Fibroblast of peridontal ligament (primary cell): ENCODE data around the gene SFT2D1.

Source experiments
- DNase-seq: peaks from one replicate; pipeline ENCODE4 v3.0.0-alpha.2; 2010; ENCODE audit errors: extremely low read depth

The SFT2D1 gene

DNA sequence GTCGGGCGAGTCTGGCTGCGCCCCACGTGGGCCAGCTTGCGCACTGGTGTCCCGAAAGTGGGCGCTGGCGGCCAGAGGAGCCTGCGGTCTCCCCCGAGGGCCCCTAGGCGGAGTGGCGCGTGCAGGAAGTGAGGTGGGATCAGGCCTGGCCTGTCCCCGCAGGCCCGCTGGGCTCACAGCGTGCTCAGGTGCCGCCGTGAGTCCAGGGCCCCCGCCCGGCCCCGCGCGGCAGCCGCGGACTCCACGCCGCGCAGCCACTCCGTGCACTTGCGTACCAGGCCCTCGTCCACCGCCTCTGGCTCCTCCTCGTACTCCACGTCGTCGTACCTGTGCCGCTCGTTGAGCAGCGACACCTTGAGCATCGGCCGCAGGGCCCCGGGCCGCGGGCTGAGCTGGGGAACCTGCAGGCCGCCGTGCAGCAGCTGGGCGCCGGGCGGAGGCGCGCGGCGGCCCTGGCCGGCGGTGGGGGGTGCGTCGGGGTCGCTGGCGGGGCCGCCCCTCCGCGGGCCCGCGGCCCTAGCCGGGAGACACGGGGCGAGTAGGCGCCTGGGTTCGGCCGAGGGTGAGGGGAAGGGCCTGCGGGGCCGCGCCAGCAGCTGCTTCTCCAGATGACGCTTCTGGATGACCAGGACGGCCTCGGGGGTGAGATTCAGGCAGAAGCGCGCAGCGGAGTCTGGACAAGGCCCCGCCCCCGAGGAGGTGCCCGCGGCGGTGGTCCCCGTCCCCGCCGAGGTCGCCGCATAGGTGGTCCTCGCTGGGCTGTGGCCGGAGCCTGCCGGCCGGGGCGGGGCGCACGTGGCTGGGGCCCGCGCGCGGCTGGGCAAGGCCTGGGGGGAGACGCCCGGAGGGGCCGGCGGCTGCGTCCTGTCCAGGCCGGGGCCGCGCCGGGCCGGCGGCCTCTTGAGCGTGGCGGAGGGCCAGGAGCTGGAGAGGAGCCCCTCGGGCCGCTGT is 35.0 kb downstream of the SFT2D1 start:
- no peak for DNase-seq

DNA sequence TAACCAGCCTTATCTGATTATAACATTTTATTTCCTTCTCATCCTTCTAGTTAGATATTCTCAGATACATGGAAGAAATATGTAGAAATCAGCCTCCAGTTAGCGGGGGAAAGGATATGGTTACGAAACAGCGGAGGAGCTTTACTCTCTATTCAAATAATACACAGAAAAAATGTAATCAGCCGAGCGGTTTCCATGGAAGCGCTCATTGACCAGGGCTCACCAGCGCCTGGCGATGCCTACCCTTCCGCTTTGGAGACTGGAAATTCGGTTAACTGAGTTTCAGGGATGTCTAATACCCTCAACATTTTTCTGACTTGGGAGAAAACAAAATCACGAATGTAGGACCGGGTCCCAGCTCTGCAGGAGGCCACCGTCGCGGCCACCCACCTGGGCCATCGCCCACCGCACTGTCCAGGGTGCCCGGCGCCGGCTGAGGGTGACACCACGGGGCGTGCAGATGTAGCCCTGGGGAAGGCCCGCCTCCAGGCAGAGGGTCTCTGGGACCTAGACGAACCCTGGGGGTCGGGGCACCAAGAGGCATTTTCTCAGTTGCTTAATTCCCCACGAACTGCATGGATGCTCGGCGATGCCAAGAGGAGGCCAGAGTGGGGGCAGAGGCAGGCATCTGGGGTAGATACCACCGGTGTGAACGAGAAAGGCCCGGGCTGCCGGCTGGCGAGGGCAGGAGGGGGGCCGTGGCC is 35.8 kb downstream of the SFT2D1 start:
- no peak for DNase-seq

DNA sequence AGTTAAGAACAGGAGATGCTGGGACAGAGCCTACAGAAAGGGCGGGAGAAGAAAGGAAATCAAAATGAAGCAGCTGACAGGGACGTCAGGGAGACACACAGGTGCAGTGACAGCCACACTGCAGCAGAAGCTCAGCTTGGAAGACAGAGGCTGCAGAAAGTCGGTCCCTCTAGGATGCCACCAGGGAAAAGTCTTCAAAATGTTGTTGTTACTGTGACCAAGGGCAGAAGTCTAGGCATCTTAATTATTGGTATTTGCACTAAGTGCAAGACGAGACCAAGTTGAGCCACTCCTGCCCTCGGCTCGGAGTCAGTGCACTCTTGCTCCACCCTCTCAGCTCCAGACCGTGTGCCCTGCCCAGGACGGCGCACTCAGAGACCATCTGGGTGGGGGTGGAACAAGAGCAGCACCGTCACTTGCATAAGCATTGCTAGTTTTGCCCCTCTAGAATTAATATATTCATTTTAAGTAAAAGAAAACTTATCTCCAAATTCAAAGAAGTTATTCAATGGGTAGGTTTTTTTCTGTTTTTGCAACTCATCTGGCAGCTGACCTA is 36.7 kb downstream of the SFT2D1 start:
- DNase-seq = no peak

DNA sequence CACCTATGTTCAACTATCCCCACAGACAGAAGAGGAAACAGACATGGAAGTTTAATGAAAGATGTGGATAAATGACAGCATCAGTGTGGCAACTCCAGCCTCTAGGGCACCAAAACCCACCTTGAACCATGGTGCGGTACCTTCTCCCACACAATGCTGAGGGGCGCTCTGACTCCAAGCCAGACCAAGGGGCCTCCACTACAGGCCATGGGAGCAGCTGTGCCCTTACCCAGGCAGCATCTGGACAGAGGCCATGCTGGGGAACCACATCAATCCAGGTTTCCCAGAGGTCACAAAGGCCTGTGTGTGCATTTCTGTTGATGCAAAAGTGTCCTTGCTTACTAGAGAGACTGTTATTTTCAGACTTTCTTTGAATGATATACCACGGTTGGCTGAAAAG is 38.2 kb downstream of the SFT2D1 start:
- DNase-seq = no peak

DNA sequence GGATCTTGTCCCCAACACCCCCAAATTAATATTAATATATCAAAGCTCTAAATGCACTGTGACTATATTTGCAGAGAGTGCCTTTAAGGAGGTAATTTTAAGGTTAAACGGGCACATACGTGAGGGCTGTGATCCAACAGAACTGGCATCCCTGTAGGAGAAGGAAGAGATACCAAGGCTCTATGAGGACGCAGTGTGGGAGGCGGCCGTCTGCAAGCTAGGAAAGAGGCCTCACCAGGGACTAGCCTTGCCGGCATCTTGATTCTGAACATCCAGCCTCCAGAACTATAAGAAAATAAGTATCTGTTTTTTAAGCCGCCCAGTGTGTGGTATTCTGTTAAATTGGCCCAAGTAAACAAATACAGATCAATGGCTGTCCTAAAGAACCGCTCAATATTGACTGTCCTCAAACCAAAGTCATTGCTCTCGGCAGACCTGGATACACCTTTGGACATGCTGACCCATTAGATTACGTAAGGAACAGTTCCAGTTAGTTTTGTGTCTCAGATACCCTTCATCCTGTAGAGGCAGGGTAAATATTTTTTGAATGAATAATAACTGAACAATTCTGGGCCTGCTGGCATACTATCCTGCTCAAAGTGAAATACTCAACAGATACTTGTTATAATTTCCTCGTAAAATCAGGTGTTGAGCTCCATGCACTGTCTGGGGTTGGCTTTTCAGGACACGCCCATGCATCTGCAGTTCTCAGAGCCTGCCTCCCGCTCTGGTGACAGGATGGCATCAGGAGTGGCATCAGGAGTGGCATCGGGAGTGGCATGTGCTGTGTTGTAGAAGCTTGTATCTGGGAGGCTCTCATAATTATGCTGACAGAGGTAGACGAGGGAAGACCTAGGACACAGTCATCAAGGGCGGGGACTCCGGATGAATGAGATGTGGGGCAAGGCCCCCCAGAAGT is 40.5 kb downstream of the SFT2D1 start:
- DNase-seq = no peak

DNA sequence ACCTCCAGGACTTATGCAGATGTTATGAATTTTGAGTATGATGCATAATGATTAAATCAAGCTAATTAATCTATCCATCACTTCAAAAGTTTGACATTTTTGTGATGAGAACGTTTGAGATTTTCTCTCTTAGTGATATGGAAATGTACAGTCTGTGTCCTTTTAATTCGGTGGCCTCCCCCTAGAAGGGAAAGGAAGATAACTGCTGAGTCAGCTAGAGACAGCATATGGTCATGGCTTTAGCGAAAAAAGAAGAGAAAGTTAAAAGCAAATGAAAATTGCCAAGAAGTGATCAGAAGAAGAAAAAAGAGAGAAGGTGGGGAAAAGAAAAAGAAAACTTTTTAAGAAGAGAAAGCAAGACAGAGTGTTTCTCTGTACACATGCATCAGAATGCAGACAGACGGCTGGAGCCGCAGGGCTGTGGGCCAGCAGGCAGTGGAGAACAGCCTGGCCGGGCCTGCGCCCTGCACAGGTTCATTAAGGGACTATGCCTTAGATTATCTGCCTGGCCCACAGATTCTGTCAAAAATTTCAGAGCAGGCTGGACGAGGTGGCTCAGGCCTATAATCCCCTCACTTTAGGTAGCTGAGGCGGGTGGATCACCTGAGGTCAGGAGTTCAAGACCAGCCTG is 41.9 kb downstream of the SFT2D1 start:
- no peak for DNase-seq

DNA sequence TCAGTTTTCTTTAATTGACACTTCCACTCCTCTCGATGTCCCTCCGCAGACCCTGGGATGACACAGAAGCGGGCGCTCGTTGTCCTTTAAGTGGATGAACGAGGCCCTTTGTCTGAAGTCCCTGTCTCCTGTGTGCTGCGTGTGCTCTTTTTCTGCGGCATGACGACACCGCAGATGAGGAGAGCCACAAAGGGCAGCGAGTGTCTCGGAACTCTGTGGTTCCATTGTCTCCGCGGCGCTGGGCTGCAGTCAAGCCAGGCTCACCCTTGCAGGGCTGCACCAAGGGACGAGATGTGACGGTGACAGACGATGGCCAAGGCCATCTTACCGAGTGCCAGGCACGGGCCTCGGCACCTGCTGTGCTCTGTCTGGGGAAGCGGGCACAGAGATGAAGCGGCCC is 44.7 kb downstream of the SFT2D1 start:
- no peak for DNase-seq

DNA sequence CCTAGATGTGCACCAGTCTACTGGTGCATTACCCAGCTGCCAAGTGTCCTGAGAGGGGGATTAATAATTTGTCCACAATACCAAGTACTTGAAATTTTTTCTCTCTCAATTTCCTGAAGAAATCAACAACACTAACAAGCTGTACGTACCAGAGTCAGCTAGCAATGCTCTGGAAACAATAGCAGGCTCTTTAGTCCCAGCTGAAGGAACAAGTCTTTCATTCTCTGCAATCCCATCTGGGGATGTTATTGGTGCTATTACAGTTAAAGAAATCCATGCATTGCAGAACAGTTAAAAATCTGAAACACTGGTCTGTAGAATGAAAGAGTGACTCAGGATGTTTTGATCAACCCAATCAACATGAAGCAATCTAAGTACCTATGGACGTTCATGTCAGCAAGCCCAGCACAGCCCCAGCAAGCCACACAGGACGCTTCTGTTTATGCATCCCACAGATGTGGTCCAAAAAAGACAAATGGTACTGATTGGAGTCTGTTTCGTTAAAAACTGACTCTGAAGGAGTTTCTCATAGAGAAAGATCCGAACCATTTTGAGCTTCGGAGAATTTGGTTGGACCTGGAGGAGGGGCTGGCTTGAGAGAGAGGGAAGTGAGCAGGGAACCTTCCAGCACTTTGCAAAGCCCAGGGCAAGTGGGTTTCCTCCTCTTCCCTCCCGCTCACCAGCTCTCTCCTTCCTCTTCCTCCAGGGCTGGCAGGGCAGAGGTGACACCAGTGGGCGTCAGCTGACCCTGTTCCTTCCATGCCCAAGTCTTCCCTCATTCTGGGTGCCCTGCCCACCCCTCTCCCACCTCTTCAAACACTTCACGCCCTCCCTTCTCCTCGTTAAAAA is 46.1 kb downstream of the SFT2D1 start:
- DNase-seq = no peak

DNA sequence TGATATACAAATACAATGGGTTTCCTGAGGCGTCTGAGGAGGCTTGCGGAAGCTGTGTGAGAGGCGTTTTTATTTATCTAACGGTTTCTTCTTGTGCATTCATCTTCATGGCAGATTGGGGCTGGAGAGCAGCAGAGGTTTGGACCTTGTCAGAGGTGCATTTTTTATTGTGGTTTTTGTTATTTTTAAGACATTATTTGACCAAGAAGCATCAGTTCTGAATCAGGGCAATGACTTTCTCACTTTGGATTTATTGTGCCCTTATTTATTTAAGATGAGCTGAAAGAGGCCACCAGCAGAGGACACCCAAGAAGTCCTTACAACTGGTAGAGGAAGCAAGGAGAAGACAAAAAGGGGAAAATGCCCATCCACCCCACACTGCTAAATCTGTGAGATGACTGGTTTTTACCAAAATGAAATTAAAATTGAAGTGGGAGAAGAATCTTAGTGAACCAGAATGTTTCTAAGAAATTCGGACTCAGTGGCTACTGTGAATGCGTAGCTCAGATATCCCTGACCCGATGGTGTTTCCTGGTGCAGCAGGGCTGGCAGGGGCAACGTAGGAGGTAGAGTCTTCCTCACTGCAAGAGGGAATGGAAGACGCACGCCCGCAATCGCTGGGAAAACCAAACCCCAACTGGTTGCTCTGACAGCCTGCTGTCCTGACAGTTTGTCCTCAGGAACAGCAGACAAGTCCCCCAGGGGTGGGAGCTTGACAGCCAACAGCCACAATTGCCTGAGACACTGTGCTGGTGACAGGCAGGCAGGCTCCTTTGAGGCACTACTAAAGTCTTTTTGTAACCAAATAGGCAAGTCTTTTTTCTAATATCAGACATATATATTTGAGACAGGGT is 48.4 kb downstream of the SFT2D1 start:
- DNase-seq = no peak

DNA sequence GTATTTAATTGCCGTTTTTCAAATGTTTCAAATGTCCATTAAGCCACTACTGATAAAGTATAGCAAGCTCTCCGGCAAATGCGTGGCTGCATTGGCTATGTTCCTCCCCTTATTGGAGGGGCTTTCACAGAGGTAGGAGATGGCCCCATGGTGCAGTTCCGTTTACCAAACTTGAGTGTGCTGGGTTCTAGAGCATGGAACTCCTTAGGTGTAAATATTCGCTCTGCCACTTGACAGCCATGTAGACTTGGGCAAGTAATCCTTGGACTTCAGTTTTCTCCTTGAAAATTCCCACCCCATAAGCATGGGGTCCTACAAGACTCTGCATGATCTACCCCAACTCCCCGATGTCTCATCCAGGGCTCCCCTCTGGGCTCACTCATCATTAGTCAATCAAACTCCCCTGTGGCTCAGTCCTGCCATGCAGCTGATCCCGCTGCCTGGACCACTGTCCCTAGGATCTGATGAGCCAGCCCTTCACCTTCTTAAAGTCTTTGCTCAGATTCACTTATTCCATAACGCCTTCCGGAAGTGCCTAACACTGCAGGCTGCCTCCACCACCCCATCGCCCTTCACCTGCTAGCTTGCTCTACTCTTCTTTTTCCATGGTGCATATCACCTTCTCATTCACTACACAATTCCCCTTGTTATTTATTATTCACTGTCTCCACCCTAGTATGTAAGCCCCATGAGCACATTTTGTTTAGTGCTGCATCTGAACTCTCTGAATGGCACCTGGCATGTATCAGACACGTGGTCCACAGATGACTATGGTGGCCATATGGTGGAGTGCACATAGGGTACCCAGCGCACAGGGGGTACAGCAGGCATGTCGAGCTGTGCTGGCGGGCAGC is 52.9 kb downstream of the SFT2D1 start:
- DNase-seq = no peak

DNA sequence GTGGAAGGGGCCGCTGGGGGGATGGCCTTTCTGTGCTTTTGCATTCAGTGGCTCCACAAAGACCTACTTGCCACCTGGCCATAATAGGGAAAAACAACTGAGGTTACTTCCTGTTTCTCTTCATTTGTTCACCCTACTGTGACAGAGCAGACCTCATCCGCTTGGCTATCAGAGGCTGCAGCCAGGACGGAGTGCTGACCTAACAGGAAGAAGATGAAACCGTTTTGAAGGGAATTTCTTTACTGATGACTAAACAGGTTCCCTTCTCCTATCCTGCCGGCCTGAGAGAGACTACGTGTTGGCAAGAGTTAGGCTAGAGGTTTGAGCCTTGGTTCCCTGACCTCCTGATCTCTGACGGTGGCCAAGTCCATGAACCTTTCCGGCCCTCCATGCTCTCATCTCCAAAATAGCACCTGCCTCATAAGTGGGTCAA is 55.5 kb downstream of the SFT2D1 start:
- no peak for DNase-seq

DNA sequence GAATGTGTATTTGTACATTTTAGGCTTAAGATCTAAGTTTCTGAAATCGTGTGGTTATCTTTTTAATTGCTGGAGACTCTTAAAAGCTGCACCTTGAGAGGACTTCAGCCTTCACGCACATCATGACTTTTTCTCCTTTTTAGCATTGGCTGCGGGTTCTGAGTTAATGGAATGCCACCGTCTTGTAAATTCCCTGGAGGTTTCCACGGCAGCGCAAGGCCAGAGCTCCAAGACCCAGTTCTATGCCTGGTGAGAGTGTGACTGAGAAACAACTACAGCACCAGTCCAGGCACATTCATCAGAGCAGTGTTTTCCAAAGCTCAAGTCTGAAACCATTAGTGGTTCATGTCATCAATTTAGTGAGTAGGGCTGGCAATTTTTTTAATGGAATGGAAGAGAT is 57.1 kb downstream of the SFT2D1 start:
- no peak for DNase-seq

DNA sequence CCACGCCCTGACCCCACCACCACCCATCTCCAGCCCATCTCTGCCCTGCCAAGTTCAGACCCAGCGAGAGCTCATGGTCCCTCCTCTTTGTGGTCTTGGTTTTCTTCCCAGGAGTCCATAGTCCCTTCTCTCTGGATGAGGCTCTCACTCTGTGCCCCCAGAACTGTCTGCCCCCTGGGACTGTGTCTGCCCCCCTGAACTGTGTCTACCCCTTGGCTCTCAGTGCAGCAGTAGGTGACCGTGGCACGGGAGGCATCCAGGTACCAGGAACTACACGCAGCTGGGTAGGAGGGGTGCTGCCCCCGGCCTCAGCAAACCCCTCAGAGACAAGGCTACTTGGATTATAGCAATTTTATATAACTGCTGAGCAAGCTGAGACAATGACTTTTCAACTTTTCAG is 57.7 kb downstream of the SFT2D1 start:
- no peak for DNase-seq

DNA sequence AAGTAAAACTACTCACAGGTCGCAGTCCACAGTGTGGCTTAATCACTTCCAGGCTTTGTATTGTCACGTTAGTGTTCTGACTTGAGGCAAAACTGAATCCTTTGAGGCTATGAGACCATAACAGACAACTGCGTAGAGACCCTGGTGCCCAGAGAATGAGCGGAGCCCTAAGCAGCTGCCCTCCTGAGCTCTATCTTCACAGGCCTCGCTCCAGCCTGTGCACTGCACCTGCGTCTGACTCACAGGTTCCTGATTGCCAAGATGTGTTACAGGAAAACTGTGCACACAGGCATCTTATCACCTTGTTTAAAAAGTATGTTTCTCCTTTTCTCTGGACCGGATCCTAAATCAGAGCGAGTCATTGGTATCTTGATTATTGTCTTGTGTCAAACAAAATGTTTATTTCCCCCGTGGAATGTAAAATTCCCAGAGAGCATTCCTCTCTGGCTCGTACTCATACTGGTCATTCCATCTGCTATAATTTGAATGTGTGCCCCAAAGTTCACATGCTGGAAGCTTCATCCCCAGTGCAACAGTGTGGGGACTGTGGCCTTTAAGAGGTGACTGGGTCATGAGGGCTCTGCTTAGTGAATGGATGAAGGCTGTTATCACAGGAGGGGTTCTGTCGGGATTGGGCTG is 59.8 kb downstream of the SFT2D1 start:
- no peak for DNase-seq

DNA sequence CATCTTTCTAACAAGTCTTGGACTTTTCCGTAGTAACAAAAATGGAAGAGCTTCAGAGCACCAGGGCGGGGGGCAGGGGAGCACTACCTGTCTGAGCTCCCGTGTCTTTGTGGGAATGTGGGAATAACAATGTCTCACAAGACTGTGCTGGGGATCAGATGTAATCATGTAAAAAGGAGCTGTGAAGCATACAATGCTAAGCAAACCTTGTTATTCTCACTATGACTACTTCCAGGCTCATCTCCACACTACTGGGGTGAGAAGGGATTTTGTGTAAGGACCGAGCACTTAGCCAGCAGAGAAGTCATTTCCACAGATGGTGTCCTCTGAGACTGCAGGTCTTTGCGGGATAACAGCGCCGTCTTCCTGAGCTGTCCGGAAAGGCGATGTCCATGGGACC is 61.2 kb downstream of the SFT2D1 start:
- no peak for DNase-seq

DNA sequence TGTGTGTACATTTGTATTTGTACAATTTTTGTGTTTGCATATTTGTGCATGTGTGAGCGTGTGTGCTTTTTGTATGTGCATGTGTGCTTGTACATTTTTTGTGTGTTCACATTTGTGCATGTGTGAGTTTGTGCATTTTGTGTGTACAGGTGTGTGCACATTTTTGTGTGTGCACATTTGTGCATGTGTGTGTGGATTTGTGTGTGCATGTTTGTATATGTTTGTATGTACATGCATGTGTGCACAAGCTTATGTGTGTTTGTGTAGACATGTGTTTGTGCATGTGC is 63.0 kb downstream of the SFT2D1 start:
- no peak for DNase-seq

DNA sequence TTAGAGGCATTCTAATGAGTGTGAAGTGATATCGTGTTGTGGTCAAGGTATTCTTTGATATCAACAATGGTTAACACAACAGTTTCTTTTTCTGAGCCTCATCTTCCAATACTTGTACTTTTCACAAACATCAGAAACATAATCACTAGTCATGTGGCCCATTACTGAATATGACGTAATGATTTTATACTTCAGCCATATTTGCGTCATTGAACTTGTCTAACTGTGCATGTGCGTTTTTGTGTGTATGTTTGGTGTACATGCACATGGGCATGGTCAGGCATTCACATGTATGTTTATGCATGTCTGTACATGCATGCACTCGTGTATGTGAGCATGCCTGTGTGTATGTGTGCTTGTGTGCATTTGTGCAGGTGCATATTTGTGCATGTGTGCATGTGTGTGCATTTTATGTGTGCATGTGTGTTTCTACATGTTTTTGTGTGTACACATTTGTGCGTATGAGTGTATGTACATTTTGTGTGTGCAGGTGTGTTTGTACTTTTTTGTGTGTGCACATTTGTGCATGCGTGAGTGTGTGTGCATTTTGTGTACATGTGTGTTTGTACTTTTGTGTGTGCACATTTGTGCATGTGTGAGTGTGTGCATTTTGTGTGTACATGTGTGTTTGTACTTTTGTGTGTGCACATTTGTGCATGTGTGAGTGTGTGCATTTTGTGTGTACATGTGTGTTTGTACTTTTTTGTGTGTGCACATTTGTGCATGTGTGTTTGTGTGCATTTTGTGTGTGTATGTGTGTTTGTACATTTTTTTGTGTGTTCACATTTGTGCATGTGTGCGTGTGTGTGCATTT is 63.6 kb downstream of the SFT2D1 start:
- DNase-seq = no peak
